Loucy (cell line): ENCODE data around the gene ADGRL2.

Experiments used
- CTCF ChIP-seq: fragments of 200-600 bp; sonication (generic); conservative IDR thresholded peaks from 2 replicates; pipeline ENCODE4 v1.5.1; 2014; ENCODE audit warnings: mild to moderate bottlenecking, antibody characterized with exemption, low read length
- EZH2phosphoT487 ChIP-seq: fragments of 200-600 bp; IDR thresholded peaks from 2 replicates; pipeline ENCODE4 v1.6.1; 2018; ENCODE audit warnings: antibody characterized with exemption, mild to moderate bottlenecking, moderate library complexity, borderline replicate concordance

- TF ChIP-seq CTCF = no peak
- TF ChIP-seq EZH2phosphoT487 = no peak
Measured at GRCh38 chr1:81799939-81800694, 617 bp upstream of the ADGRL2 start.
